HG02970 (cell line): ENCODE results near the gene OR5AU1.

ENCODE experiments used
- ATAC-seq: cut with Tn5 transposase; IDR thresholded peaks from one replicate; pipeline ENCODE4 v1.9.1; 2021; ENCODE audit warnings: mild to moderate bottlenecking, moderate library complexity, moderate number of reproducible peaks; ENCODE audit not compliant: unreplicated experiment, low FRiP score

Gene OR5AU1

DNA sequence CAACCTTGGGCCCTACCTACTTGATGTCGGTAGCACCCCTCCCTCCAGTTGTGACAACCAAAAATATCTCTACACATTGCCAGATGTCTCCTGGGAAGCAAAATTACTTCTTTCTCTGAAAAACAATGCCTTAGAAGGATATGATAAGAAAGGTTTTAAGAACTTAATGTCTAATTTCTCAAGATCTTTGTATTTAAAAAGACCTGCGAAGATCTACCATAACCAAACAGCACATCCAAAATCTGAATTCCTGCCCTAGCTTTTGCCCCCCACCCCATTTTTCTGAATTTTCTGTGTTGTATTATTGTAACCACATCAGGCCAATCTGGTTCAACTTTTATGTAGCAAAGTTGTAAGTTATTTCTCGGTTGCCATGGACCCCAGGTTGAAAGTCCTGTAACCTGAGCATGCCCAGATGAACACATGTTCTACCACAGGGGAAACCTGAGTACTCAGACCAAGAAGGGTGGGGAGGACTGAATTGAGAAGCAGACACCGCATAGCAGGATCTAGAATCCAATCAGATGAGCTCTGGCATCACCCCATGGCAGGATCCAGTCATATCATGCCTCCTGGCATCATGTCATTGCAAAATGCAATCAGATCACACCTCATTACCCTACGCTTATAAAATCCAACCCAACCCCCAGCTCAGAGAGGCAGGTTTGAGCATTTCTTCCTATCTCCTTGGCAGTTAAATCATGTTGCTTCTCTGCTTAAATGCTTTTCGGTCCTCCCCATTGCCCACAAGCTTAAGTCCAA lies 46.3 kb downstream of the OR5AU1 start:
- no peak for ATAC-seq

DNA sequence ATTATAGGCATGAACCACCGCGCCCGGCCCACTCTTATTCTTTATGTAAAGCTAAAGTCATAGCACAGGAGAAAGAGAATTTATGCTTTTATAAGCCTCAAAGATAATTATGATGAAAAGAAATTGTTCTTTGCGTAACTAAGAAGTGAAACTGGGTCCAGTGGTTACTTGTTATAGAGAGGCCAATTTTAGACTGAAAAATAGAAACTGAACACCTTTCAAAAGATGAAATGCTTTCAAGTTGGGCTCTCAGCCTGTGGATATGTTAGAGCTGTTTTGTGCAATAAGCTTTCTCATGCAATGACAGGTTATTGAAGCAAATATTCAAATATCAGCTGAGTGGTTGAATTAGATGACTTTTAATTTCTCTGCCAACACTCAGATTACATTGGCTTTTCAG lies 47.1 kb downstream of the OR5AU1 start:
- no peak for ATAC-seq

DNA sequence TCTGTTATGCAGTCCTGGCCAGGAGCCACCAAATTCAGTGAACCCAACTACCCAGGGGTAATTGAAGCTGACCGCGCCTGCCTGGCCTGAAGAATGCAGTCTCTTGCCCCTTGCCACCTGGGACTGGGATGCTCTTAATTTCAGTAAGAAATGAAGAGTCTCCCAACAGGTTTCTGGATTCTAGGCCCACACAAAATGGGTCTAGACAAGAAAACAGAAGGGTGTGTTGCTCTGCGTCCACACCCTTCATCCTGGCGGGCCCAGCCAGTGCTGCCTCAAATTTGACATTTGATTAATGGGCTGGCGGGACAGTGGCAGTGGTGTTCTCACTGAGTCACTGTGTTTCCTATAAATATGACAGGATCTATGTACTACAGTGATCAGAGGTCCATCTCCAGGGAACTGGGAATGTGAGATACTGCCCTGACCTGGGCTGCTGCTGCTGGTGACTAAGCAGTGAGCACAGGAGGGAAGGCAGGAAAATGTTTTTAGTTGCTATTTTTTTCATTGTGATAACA lies 48.5 kb downstream of the OR5AU1 start:
- no peak for ATAC-seq

DNA sequence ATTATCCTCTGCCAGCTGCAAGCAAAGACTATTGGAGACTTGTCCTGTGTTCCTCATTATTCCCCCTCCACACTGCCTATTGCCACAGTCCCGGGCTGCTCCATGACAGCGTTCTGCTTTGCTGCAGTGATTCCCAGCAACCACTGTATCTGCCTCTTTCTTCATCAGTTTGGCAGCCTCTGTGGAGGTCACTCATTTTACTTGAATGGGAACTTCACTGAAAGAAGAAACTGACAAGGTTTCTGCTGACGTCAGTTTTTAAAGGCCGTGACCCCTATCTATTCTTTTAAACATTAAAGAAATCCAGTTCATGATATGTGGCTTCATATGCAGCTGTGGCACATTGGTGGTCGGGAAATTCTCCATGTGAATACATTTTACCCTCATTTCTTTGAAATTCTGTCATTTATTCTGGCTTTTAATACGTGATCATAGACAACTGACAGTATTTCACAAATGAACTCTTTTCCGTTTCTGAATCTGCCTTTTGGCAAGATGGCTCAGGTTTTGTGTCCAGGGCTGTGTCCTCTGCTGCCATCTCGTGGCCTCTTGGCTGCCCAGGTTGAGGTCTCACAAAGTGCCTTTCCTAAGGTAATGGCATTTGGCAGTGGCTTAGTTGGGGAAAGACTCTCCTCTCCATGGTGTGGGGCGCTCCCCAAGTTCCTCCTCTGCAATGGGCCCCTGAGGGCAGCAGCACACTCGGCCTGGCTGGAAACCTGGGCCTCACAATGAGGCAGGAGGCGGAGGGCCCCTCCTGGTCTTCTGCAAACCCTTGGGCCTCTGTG lies 49.2 kb downstream of the OR5AU1 start:
- ATAC-seq = no peak

DNA sequence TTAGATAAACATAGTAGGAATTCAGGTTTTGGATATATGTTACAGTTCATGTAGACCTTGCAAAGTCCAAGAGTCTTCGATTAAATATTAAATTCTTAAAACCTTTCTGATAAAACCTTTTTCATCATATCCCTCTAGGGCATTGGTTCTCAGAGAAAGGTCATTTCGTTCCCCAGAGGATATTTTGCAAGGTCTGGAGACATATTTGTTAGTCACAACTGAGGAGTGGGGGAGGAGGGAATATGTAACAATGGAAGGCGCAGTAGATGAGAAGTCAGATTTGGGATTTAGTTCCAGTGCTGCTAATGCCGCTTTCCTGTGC lies 49.7 kb downstream of the OR5AU1 start:
- ATAC-seq = no peak

DNA sequence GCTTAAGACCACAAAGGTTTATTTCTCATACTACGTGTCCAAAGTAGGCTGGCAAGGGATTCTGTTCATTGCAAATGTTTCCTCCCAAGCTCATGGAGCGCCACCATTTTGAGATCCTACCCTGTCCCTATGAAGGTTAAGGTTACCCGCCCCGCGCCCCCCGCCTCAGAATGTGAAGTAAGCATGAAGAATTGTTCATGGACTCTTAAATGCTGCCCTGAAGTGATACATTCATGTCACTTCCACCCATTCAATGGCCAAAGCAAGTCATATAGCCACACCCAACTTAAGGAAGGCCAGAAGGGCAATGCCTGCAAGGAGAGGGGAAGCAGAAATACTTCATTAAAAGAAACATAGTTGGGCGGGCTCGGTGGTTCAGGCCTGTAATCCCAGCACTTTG lies 50.8 kb downstream of the OR5AU1 start:
- no peak for ATAC-seq
